OCI-LY1 (cell line): Measurements from ENCODE around the gene TCERG1.

Source experiments
- CTCF ChIP-seq: fragments of 200-600 bp; sonication (generic), shearing (Covaris generic); IDR thresholded peaks from 2 replicates; pipeline ENCODE4 v1.5.1; 2017; ENCODE audit warnings: mild to moderate bottlenecking, antibody characterized with exemption, low read length, moderate library complexity, mixed read lengths
- EZH2 ChIP-seq: fragments of 200-600 bp; sonication (generic), shearing (Covaris generic); IDR thresholded peaks from 2 replicates; pipeline ENCODE4 v1.8.0; 2017; ENCODE audit warnings: borderline replicate concordance, mixed run types, mild to moderate bottlenecking, antibody characterized with exemption, low read length, moderate library complexity, mixed read lengths

DNA sequence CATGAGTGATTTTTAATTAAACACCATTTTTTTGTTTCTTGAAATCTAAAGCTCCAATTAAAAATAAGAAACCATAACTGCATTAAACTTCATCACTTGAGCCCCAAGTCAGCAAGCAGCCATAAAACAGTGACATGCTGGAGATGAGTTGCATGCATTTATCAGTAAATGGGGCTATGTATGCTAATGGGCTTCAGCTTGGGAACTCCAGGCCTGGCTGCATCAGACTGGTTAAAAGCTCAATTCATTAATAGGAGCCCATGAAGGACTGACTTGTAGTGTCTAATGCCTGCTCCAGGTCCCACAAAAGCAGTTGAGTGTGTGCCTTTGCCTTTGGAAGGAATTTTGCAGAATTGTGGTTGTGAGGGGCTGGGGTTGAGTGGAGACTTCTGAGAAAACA is 102.5 kb downstream of the TCERG1 start:
- TF ChIP-seq CTCF (no peak), EZH2 (no peak)
